T follicular helper cell (primary cell): ENCODE measurements around the gene ELAVL3.
A peak's percentile ranks its signal among the peaks of the same experiment; 100 is the strongest.

Experiments used
- DNase-seq: peaks from one replicate; pipeline ENCODE4 v3.0.0-alpha.2; 2020; ENCODE audit warnings: low read depth
- total RNA-seq, 2 experiments: gene quantifications; one replicate each; lab custom pipeline; 2026; lab: John Stamatoyannopoulos, UW

ELAVL3 gene
- 0.04 to 0.36 reads per million in 2 experiments for total RNA-seq

DNA sequence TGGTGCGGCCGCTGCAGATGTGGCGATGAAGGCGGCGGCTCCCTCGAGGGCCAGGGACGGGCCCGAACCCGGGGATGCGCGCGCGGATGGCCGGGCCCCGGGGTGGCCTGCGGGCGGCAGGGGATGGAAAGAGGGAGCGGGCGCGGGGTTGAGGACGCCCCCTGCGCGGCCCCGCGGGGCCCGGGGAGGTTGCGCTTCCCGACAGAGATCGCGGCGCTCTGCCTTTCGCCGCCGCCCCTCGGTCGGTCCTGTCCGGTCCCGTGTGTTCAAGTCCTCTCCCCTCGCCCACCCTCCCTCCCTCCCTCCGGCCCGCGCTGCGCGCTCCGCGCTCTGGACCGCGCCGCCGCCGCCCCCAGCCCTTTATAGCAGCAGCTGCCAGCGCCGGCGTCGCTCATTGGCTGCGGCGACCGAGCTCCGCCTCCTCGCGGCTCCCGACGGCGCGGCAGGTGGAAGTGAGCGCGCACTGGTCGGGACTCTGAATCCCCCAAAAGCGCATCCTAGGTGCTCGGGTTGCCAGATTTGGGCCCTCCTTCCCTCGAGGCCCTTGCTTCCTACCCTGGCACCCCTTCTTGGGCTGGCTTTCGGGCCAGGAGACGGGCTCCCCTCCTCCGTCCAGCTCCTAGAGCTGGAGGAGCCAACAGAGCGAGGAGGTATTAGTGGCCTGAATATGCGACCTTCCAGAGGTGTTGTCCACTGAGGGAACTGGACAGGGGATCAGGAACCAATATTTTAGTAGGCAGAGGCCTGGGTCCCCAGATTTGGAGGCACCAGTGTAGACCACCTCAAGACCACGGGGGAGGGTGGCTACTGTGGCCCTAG lies at the start of gene ELAVL3:
Gene ELAVL3 (minus strand): TSS at position 332 of the 819 bp plus-strand sequence. CDS start 438 bp downstream, outside the sequence.
- no peak for DNase-seq

DNA sequence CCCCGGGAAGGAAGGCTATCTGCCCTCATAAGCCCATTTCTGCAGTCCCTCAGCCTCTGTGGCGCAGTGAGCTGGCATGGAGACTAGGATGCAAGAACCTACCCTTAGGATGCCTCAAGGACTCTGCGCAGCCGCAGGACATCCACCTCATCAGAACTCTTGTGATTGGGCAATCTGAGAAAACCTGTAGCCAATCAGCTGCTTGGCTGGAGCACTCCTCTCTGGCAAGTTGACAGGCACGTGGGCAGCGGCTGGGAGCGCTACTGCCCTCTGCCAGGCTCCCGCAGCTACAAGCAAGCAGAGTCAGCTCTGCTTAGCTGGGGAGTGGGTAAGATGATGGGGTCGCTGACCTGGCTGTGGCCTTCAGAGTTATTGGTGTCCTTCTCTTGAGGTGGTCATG lies 49.6 kb upstream of the ELAVL3 start:
- no peak for DNase-seq

DNA sequence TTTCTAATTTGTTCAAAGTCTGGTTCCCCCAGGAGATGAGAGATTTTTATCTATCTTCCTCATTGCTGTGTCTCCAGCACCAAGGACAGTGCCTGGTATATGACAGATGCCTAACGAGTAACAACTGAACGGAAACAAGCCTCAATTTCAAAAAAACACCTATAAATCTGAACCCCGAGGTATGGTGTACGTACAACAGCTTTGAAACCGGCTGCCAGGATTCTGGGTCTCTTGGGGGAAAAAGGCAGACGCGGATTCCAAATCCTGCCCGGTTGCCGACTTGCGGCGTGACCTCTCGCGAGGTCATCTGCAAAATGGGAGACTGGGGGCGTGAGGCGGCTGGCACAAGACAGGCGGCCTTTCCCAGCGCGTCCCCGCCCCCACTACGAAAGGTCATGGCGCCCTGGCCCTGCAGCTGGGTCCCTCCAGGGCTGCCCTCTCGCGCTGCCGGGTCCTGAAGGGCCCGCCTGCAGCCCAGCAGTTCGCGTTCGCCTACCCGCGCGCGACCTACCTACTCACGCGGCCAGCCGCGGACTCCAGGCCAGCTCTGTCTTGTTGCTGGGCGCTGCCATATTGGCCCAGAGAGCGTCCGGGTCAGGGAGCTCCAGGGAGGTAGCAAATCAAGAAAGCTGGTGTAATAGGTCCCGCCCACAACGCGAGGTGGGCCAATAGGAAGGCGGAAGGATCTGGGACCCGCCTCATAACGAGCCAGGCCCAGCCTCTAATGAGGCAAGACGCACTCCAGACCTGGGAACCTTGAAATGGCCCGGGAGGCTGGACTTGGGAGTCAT lies 47.9 kb upstream of the ELAVL3 start, which contains the start of gene ECSIT:
Gene ECSIT (minus strand): TSS at position 584 of the 791 bp plus-strand sequence. CDS start 9,964 bp downstream, outside the sequence.
- DNase-seq = peak; percentile 87

DNA sequence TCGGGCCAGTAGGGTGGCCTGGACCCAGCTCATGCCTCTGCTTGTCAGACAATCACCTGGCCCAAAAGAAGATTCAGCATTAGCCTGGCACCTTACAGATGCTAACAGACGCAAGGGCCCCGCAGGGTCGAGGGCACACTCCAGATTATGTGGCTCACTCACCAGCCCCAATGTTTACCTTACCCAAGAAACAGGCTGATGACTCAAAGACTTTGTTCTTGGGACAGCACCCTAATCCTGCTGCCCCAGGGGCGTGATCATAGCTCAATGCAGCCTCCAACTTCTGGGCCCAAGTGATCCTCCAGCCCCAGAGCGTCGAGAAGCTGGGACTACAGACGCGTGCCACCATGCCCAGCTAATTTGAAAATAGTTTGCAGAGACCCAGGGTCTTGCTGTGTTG lies 38.3 kb upstream of the ELAVL3 start:
- DNase-seq = no peak

DNA sequence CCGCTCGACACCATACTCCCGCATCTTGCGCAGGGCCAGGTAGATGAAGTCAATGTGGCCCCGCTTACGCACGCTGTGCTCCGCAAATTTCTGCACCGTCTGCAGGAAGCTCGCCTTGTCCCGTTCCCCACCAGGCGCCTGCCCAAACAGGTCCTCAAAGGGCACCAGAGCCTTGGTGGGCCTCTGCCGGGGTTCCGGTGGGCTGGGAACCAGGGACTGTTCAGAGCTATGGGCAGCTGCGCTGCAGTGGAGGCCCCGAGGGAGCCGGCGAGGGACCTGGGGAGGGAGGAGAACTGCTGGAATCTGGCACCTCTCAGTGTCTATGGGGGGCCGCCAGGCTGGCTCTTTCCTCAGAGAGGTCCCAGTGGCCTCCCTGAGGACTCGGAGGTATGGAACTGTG lies 33.1 kb upstream of the ELAVL3 start:
- DNase-seq = no peak

DNA sequence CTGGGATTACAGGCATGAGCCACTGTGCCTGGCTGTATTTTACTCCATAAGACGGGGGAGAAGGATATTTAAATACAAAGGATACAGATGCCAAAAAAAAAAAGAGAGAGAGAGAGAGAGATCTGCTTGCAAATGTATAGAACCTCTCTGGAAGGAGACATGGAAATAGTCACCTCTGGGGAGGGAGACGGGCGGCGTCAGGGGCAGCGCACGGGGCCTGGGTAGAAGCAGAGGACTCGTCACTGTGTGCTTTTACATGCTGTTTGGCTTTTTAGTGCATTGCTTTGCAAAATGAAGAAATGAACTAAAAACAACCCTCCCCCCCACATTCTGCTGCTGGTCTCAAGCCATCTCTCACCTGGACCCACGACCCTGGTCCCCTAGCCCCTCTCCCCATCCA lies 29.6 kb upstream of the ELAVL3 start:
- DNase-seq = no peak

DNA sequence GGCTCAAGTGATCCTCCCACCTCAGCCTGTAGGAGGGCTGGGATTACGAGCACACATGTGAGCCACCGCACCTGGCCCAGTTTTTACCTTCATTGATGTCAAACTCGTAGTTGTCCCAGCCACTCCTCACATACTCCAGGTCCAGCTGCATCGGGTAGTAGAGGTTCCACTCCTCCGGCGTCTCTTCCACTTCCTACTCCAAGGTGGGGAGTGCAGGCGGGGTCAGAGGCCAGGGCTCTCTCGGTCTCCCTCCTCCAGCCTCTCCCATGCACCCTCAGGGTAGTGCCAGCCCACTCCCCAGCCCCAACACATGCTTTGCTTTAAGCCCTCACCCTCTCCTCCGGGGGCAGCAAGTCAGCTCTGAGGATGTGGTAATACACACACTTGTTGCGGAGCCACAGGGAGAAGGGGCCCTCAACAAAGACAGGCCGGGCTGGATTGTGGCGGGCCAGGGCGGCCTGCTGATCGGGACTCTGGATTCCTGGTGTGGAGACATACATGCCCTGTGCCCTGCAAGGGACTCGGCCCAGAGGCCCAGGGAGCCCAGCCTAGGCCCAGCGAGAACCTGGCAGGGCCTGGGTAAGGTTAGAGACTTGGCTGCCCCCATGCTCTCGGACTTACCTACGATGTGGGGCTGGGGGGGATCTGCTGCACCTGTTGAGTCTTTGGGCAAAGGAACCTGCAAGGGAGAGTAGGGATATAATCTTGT lies 26.7 kb upstream of the ELAVL3 start:
- DNase-seq = no peak

DNA sequence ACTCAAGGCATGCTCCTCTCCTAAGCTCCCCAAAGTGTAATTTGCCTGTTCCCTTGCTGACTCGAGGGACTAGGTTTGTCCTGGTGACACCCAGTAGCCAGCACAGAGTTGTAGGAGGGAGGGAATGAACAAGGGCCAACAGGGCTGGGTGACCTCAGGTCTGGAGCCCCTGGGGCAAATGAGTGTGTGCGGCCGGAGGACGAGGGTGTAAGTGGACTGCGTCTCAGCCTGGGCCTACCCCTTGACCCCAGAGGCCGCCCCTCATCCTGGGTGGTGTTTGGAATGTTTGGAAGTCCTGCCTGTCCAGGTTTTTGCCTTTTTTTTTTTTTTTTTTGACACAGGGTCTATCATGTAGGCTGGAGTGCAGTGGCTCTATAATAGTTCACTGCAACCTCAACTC lies 26.1 kb upstream of the ELAVL3 start:
- DNase-seq = no peak

DNA sequence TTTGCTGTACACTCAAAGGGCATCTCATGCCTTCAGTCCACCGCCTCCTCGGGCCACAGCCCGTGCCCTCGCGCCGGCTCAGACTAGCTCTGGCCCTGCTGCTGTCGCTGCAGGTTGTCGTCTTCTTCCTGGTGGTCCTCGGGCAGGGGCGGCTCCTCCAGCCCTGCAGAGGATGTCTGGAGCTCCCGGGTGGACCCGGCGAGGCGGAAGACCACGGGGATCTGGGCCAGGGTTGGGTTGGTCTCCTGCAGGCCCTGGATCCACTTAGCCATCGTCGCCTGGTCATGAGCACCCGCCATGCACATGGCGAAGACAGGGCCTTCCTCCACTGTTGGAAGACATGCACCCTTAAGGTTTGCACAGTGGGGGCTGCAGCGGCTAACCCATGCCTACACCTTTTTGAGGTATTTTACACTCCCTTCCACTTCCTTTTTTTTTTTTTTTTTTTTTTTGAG lies 25.3 kb upstream of the ELAVL3 start:
- no peak for DNase-seq

DNA sequence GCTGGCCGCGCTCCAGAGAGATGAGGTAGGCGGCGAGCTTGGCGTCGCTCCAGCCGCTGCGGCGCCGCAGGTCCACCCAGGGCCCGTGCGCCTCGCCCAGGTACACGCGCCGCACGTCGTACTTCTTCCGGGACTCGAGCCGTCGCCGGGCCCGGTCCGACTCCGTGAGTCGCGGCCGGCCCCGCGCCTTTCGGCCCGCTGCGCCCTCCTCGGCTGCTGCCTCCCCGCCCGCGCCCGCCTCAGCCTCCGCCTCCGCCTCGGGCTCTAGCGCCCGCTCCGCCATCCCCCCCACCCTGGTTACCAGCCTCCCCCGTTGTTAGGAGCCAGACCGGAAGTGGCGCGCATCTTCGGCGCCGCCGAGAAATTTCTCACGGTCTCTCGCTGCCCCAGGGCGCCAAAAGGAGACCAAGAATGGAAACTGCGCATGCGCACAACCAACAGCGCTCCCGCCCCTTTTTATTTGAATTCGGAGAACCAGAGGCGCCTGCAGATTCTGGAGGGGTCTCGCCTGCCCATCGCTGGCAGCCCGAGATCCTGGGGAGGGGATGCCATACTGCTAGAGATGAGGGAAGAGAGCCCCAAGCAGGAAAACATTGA lies 24.8 kb upstream of the ELAVL3 start, which contains the start of gene ZNF653:
Gene ZNF653 (minus strand): TSS at position 336 of the 597 bp plus-strand sequence. CDS start 53 bp downstream, at position 283.
- DNase-seq = peak; percentile 91

DNA sequence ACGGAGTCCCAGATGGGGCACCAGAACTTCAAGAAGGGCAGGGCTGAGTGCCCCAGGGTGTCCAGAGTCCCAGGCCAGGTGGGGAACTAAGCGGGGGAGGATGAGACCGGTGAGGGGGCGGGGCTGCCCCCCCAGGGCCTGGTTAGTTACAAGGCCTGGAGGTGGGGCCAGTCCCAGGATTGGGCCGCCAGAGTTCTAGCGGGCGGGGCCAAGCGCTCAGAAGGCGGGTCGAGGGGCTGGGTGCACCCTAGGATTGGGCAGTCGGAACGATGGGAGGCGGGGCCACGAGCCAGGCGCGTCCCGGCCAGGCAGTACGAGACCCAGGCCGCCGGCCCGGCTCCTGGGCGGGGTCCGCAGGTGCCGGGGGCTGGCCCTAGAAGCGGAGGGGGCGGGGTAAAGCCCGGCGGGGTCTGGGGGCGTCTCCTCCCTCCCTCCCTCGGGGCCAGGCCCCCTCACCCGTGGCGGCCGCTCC lies 24.2 kb upstream of the ELAVL3 start:
- DNase-seq = peak; percentile 94

DNA sequence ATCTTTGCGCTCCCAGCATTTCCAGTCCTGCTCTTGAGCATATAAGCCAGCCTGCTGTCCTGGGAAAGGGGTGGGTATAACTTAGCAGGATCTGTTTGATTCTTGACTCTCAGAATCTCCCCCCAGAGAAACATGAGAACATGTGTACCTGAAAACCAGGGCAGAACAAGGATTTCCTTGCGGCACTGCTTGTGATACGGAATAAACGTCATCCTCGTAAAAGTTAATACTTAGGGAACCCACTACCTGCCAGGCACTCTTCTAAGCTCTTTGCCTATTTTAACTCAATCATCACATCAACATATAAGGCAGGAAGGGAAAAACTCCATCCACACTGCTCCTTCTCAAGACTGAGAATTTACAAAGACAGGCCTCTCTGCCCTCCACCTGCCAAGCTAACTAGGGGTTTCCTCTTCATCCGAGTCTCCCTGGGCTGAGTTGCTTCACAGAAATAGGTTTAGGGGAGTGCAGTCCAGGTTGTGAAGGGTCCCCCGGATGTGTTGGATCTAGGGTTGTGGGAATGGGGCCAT lies 23.7 kb upstream of the ELAVL3 start:
- no peak for DNase-seq

DNA sequence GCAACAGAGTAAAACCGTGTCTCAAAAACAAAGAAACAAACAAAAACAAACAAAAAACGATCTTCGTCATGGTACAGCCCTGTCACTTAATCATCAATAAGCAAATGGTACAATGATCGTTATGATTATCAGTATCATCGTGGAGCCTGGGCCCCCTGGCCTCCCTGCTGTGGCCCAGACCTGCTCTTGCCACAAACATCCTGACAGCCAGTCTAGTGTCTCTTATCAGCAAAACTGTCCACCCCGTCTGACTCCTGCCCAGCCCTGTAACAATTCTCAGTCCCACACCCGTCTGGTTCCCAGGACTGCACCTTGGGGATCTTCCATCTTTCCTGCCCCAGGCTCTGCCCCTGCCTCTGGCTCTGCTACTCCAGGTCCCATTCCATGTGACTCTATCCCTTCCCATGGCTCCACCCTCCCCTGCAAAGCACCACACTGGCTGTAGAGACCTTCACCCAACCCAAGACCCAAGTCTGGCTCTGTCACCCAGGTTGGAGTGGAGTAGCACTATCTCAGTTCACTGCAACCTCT lies 19.1 kb upstream of the ELAVL3 start:
- no peak for DNase-seq

DNA sequence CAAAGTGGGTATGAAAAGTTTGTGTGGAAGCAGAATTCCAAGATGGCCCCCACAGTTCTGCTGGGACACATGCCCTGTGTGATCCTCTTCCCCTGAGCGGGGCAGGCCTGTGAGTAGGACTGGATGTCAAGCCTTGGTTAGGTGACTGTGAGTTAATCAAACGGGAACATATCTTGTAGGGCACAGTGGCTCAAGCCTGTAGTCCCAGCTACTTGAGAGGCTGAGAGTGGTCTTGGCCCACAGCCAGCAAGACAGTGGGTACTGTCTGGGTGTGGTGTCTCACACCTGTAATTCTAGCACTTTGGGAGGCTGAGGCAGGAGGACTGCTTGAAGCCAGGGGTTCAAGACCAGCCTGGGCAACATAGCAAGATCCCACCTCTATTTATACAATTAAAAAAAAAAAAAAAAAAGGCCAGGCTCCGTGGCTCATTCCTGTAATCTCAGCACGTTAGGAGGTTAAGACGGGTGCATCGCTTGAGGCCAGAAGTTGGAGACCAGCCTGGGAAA lies 18.4 kb upstream of the ELAVL3 start:
- DNase-seq = no peak

DNA sequence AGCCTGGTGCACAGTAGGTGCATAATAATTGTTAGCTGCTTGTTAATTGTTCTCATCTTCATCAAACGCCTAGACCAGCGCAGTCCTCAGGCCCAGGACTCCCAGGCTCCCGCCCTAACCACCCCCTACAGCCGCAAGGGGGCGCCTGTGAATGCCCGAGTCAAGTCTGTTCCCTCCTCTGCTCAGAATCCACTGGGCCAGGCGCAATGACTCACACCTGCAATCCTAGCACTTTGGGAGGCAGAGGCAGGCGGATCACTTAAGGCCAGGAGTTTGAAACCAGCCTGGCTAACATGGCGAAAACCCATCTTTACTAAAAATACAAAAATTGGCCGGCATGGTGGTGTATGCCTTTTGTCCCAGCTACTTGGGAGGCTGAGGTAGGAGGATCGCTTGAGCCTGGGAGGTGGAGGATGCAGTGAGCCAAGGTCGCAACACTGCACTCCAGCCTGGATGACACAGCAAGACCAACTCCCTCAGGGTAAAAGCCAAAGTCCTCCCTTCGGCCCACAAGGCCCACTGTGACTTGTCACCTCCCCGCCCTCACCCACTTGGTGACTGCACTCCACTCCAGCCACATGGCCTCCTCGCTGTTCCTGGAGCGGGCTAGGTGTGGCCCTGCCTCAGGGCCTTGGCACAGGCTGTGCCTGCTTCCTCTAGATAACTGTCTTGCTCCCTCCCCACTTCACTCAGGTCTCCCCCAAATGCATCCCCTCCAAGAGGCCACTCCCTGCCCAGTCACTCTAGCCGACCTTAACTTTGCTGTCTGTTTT lies 15.7 kb upstream of the ELAVL3 start:
- peak; percentile 50 for DNase-seq

DNA sequence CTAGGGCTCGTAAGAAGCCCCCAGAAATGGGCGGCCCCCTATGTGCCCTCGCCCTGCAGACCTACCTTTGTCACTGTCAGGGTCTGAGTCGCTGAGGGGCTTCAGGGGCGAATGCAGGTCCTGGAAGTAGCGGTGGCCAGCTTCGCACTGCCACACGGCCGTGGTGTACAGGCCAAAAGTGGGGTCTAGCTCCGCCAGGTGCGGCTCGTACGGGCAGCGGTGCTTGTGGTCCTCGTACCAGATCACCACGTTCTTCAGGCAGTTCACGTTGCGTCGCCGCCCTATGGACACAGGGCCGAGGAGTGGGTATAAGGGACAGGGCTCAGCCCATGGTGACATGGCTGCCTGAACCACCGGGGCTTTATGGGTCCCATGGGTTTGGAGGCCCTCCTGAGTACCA lies 15.0 kb upstream of the ELAVL3 start:
- no peak for DNase-seq

DNA sequence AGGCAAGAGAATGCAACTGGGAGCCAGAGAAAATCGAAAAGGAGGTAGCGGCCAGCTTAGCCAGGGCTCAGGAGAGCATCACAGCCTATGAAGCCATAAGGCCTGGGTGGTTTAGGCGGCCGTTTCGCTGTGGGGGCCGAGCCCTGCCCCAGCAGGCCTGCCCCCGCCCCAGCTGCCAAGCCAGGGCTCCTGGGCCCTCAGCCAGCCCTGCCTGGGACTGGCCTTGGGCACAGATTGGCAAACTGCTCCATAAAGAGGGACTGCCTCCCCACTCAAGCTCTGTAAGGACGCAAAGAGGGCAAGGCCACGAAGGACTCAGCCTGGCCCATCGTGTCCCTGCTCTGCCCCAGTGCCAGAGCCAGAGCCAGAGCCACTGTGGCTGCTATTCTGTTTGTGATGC lies 14.6 kb upstream of the ELAVL3 start:
- DNase-seq = no peak

DNA sequence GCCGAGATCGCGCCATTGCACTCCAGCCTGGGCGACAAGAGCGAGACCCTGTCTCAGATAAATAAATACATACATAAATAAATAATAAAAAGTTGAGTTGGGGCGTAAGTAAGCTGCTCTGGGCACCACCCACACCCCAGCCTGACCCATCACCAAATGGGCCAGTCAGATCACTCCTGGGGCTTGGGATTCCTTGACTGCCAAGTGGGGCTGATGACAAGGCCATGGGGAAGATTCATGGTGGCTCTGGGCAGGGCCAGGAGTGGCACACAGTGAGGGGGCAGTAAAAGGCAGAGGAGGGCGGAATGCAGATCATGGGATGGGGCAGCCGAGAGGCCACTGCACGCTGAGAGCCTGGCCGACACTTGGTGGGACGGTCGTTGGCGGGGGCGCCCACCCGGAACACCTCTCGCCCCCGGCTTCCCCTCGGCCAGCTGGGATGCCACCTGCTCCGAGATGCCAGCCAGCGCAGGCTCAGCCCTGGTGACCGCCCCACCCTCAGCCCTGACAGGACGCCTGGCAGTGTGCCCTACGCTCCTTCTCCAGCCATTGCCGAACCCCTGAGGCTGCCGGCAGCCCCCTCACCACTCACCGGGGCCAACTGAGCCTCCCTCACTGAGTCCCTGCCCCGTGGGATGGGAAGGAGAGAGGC lies 13.9 kb upstream of the ELAVL3 start:
- DNase-seq = no peak

DNA sequence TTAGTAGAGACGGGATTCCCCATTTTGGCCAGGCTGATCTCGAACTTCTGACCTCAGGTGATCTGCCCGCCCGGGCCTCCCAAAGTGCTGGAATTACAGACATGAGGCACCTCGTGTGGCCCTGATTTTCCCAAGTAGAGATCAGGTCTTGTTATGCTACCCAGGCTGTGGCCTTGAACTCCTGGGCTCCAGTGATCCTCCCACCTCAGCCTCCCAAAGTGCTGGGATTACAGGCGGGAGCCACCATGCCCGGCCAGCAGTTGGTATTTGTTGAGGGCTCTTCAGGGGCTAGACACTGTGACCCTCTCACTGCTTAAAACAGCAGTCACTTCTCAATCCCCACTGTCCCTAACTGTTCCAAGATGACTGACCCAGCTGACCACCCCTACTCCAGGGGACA lies 8.5 kb upstream of the ELAVL3 start:
- no peak for DNase-seq
